Measurements from ENCODE around the gene CEACAM5.

DNA sequence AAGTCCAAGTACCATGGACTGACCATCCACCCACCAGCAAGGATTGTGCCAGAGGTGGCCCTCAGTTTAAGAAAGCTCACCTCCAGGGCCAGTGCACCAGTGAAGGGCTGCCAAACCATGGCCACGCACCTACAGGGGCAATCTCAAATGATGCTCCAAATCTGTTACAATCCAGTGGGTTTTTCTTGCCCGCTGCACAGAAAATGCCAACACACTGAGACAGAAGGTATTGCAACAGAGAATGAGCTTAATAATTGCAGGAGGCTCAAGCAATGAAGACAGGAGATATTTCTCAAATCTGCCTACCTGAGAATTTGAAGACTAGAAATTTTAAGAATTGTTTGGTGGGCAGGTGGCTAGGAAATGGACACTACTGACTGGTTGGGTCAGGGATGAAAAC lies 42.4 kb upstream of the CEACAM5 start:
- no peak for TF ChIP-seq ZFX (IDR thresholded peaks at IDR 0.05; ENCODE audit: borderline replicate concordance)
- TF ChIP-seq, protein P1, sequence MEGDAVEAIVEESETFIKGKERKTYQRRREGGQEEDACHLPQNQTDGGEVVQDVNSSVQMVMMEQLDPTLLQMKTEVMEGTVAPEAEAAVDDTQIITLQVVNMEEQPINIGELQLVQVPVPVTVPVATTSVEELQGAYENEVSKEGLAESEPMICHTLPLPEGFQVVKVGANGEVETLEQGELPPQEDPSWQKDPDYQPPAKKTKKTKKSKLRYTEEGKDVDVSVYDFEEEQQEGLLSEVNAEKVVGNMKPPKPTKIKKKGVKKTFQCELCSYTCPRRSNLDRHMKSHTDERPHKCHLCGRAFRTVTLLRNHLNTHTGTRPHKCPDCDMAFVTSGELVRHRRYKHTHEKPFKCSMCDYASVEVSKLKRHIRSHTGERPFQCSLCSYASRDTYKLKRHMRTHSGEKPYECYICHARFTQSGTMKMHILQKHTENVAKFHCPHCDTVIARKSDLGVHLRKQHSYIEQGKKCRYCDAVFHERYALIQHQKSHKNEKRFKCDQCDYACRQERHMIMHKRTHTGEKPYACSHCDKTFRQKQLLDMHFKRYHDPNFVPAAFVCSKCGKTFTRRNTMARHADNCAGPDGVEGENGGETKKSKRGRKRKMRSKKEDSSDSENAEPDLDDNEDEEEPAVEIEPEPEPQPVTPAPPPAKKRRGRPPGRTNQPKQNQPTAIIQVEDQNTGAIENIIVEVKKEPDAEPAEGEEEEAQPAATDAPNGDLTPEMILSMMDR (IDR thresholded peaks at IDR 0.05), result no peak

All from 22Rv1 (cell line).